ENCODE data around the gene KRT79. TPM values are rescaled to one million over a fixed set of nuclear protein-coding genes. Genes with fewer than 3 reads are reported as not detected.

Gene KRT79
- total and polyA plus RNA-seq, 2 experiments from 2014 or later, result not detected

- TF ChIP-seq CTCF (IDR thresholded peaks at IDR 0.05; ENCODE audit: low read depth, low read length), result no peak
- peaks cover 11% of the 10 kb centered on the region for H3K27me3 ChIP-seq
- no peak for DNase-seq (ENCODE audit: low read depth in 1 of 2, low spot score in 1 of 2)
- no peaks in the 10 kb centered on the region for H3K36me3 ChIP-seq
- no peak overlapping the region for H3K4me3 ChIP-seq
- H3K27ac ChIP-seq, result no peak overlapping the region
- H3K9me3 ChIP-seq (ENCODE audit: low read depth), result no peaks in the 10 kb centered on the region
- H3K4me1 ChIP-seq (ENCODE audit: low read depth), result no peaks in the 10 kb centered on the region
Observed at GRCh38 chr12:52846356-52846970, 12.4 kb upstream of the KRT79 start.

GRCh38 chr12:52845946-52846345 is 11.8 kb upstream of the KRT79 start:
- Histone ChIP-seq H3K36me3 (no peaks in the 10 kb centered on the region), H3K27me3 (peaks cover 11% of the 10 kb centered on the region), H3K9me3 (ENCODE audit: low read depth) (no peaks in the 10 kb centered on the region), H3K4me3 (no peak overlapping the region), H3K27ac (no peak overlapping the region), H3K4me1 (ENCODE audit: low read depth) (no peaks in the 10 kb centered on the region)
- no peak for DNase-seq (ENCODE audit: low read depth in 1 of 2, low spot score in 1 of 2)
- TF ChIP-seq CTCF (IDR thresholded peaks at IDR 0.05; ENCODE audit: low read depth, low read length), result no peak

GRCh38 chr12:52844386-52844785 is 10.3 kb upstream of the KRT79 start:
- H3K4me1 ChIP-seq (ENCODE audit: low read depth), result no peaks in the 10 kb centered on the region
- no peak overlapping the region for H3K4me3 ChIP-seq
- no peaks in the 10 kb centered on the region for H3K9me3 ChIP-seq (ENCODE audit: low read depth)
- H3K36me3 ChIP-seq, result no peaks in the 10 kb centered on the region
- H3K27me3 ChIP-seq, result peaks cover 15% of the 10 kb centered on the region
- no peak for DNase-seq (ENCODE audit: low read depth in 1 of 2, low spot score in 1 of 2)
- no peak overlapping the region for H3K27ac ChIP-seq
- TF ChIP-seq CTCF (IDR thresholded peaks at IDR 0.05; ENCODE audit: low read depth, low read length), result no peak

GRCh38 chr12:52839436-52840105 is 5.5 kb upstream of the KRT79 start:
- Histone ChIP-seq H3K36me3 (no peaks in the 10 kb centered on the region), H3K4me1 (ENCODE audit: low read depth) (no peaks in the 10 kb centered on the region), H3K27me3 (peaks cover 23% of the 10 kb centered on the region), H3K4me3 (no peak overlapping the region), H3K27ac (no peak overlapping the region), H3K9me3 (ENCODE audit: low read depth) (no peaks in the 10 kb centered on the region)
- TF ChIP-seq CTCF (IDR thresholded peaks at IDR 0.05; ENCODE audit: low read depth, low read length), result no peak
- no peak for DNase-seq (ENCODE audit: low read depth in 1 of 2, low spot score in 1 of 2)

- H3K36me3 ChIP-seq, result no peaks in the 10 kb centered on the region
- H3K9me3 ChIP-seq (ENCODE audit: low read depth), result no peaks in the 10 kb centered on the region
- DNase-seq (ENCODE audit: low read depth in 1 of 2, low spot score in 1 of 2), result no peak
- H3K4me3 ChIP-seq, result no peak overlapping the region
- peaks cover 23% of the 10 kb centered on the region for H3K27me3 ChIP-seq
- H3K27ac ChIP-seq, result no peak overlapping the region
- TF ChIP-seq CTCF (IDR thresholded peaks at IDR 0.05; ENCODE audit: low read depth, low read length), result no peak
- H3K4me1 ChIP-seq (ENCODE audit: low read depth), result no peaks in the 10 kb centered on the region
Observed at GRCh38 chr12:52838609-52839435, 4.7 kb upstream of the KRT79 start.
